Measurements from ENCODE around the gene TAF11.

DNA sequence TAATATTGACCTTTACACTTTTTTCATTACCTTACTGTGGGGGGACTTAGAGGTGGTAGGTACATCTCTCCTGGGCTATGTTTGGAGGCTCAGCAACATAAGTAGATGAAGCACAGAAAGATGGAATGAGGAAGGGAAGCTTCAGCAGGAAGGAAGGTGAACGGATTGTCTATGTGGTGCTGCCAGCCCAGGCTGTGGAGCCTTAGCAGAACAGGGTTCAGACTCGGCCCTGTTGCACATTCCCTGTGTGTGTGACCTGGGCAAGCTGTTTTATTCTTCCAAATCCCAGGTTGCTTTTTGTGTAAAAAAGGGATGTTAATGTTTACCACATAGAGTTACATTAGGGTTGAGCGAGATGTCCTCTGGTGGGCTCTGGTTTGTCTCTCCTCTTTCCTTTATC lies 42.4 kb upstream of the TAF11 start:
- TF ChIP-seq, protein P1, sequence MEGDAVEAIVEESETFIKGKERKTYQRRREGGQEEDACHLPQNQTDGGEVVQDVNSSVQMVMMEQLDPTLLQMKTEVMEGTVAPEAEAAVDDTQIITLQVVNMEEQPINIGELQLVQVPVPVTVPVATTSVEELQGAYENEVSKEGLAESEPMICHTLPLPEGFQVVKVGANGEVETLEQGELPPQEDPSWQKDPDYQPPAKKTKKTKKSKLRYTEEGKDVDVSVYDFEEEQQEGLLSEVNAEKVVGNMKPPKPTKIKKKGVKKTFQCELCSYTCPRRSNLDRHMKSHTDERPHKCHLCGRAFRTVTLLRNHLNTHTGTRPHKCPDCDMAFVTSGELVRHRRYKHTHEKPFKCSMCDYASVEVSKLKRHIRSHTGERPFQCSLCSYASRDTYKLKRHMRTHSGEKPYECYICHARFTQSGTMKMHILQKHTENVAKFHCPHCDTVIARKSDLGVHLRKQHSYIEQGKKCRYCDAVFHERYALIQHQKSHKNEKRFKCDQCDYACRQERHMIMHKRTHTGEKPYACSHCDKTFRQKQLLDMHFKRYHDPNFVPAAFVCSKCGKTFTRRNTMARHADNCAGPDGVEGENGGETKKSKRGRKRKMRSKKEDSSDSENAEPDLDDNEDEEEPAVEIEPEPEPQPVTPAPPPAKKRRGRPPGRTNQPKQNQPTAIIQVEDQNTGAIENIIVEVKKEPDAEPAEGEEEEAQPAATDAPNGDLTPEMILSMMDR (IDR thresholded peaks at IDR 0.05; ENCODE audit: low read length): no peak
- TF ChIP-seq EZH2 (IDR thresholded peaks at IDR 0.05; ENCODE audit: borderline replicate concordance, low read length): no peak
